SK-N-MC (cell line): ENCODE results near the gene ABCD4.
"Not testable (repeated sequence)": the region's sequence is repeated elsewhere in the genome, so short reads cannot be mapped to it uniquely, and the experiment has no call there.

Experiments
- DNase-seq: peaks from one replicate; pipeline ENCODE4 v3.0.0-alpha.2; 2011; ENCODE audit warnings: low read depth, low spot score
- H3K27ac ChIP-seq: fragments of 200-600 bp; sonication (generic); 2 replicates; pipeline ENCODE4 v1.5.1; 2016; ENCODE audit warnings: mixed run types
- H3K36me3 ChIP-seq: fragments of 200-600 bp; sonication (generic); 2 replicates; pipeline ENCODE4 v1.6.1; 2017; ENCODE audit warnings: antibody characterized with exemption, low read length, mixed read lengths; ENCODE audit not compliant: insufficient read depth
- H3K4me3 ChIP-seq: fragments of 200-600 bp; sonication (generic); 2 replicates; pipeline ENCODE4 v1.5.1; 2016
- H3K9ac ChIP-seq: fragments of 200-600 bp; sonication (generic); 2 replicates; pipeline ENCODE4 v1.8.0; 2017; ENCODE audit warnings: mixed run types, mixed read lengths; ENCODE audit not compliant: insufficient read length
- H3K9me3 ChIP-seq: fragments of 200-600 bp; sonication (generic); 2 replicates; pipeline ENCODE4 v1.6.1; 2017; ENCODE audit warnings: low read depth, mild to moderate bottlenecking, antibody characterized with exemption, low read length, moderate library complexity, mixed read lengths
- EZH2 ChIP-seq: fragments of 200-600 bp; sonication (generic); IDR thresholded peaks from one replicate; pipeline ENCODE4 v1.6.1; 2017; ENCODE audit warnings: antibody characterized with exemption
- FOXP2 ChIP-seq: optimal IDR thresholded peaks from 2 replicates; pipeline ENCODE3; 2011; ENCODE audit warnings: mild to moderate bottlenecking, moderate library complexity; ENCODE audit not compliant: insufficient read depth; ENCODE audit errors: extremely low read length, control extremely low read depth
- POLR2AphosphoS5 ChIP-seq: IDR thresholded peaks from 2 replicates; pipeline ENCODE4 v1.6.1; 2012; ENCODE audit warnings: mild to moderate bottlenecking, low read depth, low read length, borderline replicate concordance

Gene ABCD4

GRCh38 chr14:74347097-74347794 is 44.5 kb upstream of the ABCD4 start:
- no peak for DNase-seq
- H3K27ac ChIP-seq: no peak overlapping the region
- no peak overlapping the region for H3K9ac ChIP-seq
- no peaks in the 10 kb centered on the region for H3K9me3 ChIP-seq
- no peaks in the 10 kb centered on the region for H3K36me3 ChIP-seq
- TF ChIP-seq EZH2 (no peak), FOXP2 (no peak), POLR2AphosphoS5 (no peak)
- H3K4me3 ChIP-seq: no peak overlapping the region

- TF ChIP-seq FOXP2 (no peak), POLR2AphosphoS5 (no peak), EZH2 (no peak)
- H3K9ac ChIP-seq: no peak overlapping the region
- H3K4me3 ChIP-seq: no peak overlapping the region
- no peaks in the 10 kb centered on the region for H3K9me3 ChIP-seq
- H3K27ac ChIP-seq: no peak overlapping the region
- H3K36me3 ChIP-seq: no peaks in the 10 kb centered on the region
- DNase-seq: no peak
Observed at GRCh38 chr14:74346341-74346740, 43.6 kb upstream of the ABCD4 start.

- TF ChIP-seq FOXP2 (no peak), POLR2AphosphoS5 (no peak), EZH2 (no peak)
- no peaks in the 10 kb centered on the region for H3K36me3 ChIP-seq
- no peaks in the 10 kb centered on the region for H3K9me3 ChIP-seq
- no peak for DNase-seq
- no peak overlapping the region for H3K9ac ChIP-seq
- H3K27ac ChIP-seq: no peak overlapping the region
- no peak overlapping the region for H3K4me3 ChIP-seq
Observed at GRCh38 chr14:74333909-74334308, 31.2 kb upstream of the ABCD4 start.

- not testable (repeated sequence) for H3K27ac ChIP-seq, H3K36me3 ChIP-seq, DNase-seq, H3K9me3 ChIP-seq, H3K9ac ChIP-seq, H3K4me3 ChIP-seq
Observed at GRCh38 chr14:74329950-74330552, 27.3 kb upstream of the ABCD4 start.

- Histone ChIP-seq H3K4me3 (0 out of 2 replicates have a peak overlapping the region, but pooled peaks have one; percentile 7), H3K36me3 (no peaks in the 10 kb centered on the region), H3K9me3 (no peaks in the 10 kb centered on the region), H3K9ac (no peak overlapping the region), H3K27ac (peak overlapping the region; percentile 48; the same call in 1 of the 2 replicates)
- DNase-seq: peak; percentile 8
- TF ChIP-seq EZH2 (no peak), FOXP2 (no peak), POLR2AphosphoS5 (no peak)
Observed at GRCh38 chr14:74326369-74327152, 23.8 kb upstream of the ABCD4 start.

- Histone ChIP-seq H3K36me3 (no peaks in the 10 kb centered on the region), H3K27ac (no peak overlapping the region), H3K9ac (no peak overlapping the region), H3K4me3 (no peak overlapping the region), H3K9me3 (no peaks in the 10 kb centered on the region)
- TF ChIP-seq FOXP2 (no peak), EZH2 (no peak), POLR2AphosphoS5 (no peak)
- DNase-seq: no peak
Observed at GRCh38 chr14:74325446-74325845, 22.7 kb upstream of the ABCD4 start.

- Histone ChIP-seq H3K9me3 (no peaks in the 10 kb centered on the region), H3K36me3 (no peaks in the 10 kb centered on the region), H3K9ac (no peak overlapping the region), H3K4me3 (no peak overlapping the region), H3K27ac (no peak overlapping the region)
- DNase-seq: peak; percentile 8
- TF ChIP-seq EZH2 (no peak), POLR2AphosphoS5 (no peak), FOXP2 (no peak)
Observed at GRCh38 chr14:74324931-74325361, 22.2 kb upstream of the ABCD4 start.

GRCh38 chr14:74314576-74314975 is 11.8 kb upstream of the ABCD4 start:
- Histone ChIP-seq H3K36me3 (no peaks in the 10 kb centered on the region), H3K4me3 (no peak overlapping the region), H3K9ac (no peak overlapping the region), H3K9me3 (no peaks in the 10 kb centered on the region), H3K27ac (no peak overlapping the region)
- TF ChIP-seq POLR2AphosphoS5 (no peak), EZH2 (no peak), FOXP2 (no peak)
- no peak for DNase-seq

- H3K27ac ChIP-seq: no peak overlapping the region
- no peaks in the 10 kb centered on the region for H3K36me3 ChIP-seq
- no peak overlapping the region for H3K9ac ChIP-seq
- H3K9me3 ChIP-seq: no peaks in the 10 kb centered on the region
- H3K4me3 ChIP-seq: no peak overlapping the region
- no peak for TF ChIP-seq POLR2AphosphoS5
- TF ChIP-seq EZH2: no peak
- DNase-seq: no peak
Observed at GRCh38 chr14:74313601-74314000, 10.9 kb upstream of the ABCD4 start.
